Esophagus muscularis mucosa (tissue), 3 donors: Measurements from ENCODE around the gene H6PD.

Experiments
- POLR2A ChIP-seq: fragments of 450-650 bp; IDR thresholded peaks from one replicate; pipeline ENCODE4 v1.6.1; 2017; ENCODE audit warnings: antibody characterized with exemption, moderate library complexity, mild to moderate bottlenecking, low read depth
- TF ChIP-seq, protein P1 (sequence below), 3 experiments: fragments of 200-600 bp in 2 of 3; fragments of 450-650 bp in 1 of 3; sonication (generic) in 2 of 3; IDR thresholded peaks; one replicate each; pipeline ENCODE4 v1.5.1; 2017 to 2019; ENCODE audit warnings: antibody characterized with exemption in 3 of 3, mild to moderate bottlenecking in 2 of 3, moderate library complexity in 1 of 3

DNA sequence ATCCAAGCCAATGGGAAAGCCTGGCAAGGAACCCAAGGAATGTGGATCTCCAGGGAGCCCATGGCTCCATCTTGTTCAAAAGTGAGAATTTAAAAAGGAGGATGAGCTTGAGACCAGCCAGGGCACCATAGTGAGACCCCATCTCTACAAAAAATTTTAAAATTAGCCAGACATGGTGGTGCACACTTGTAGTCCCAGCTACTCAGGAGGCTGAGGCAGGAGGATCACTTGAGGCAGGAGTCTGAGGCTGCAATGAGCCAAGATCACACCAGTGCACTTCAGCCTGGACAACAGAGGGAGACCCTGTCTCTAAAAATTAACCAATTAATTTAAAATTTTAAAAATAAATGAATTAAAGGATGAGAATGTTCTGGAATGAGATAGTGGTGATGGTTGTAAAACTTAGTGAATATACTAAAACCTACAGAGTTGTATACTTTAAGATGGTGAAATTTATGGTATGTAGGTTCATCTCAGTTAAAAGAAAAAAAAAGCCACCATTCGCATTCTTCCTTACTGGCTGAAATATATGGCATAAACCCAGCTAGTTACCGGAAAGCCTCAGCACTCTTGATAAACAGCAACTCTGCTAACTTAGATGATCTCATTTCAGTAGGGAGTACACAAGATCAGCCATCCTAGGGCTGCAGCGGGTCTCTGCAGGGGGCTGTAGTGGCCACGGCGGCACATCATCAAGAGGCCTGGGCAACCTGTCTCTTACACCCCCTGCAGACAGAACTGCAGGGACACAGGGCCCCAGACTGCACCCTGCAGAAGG, 48.3 kb upstream of the H6PD start:
- TF ChIP-seq, protein P1, sequence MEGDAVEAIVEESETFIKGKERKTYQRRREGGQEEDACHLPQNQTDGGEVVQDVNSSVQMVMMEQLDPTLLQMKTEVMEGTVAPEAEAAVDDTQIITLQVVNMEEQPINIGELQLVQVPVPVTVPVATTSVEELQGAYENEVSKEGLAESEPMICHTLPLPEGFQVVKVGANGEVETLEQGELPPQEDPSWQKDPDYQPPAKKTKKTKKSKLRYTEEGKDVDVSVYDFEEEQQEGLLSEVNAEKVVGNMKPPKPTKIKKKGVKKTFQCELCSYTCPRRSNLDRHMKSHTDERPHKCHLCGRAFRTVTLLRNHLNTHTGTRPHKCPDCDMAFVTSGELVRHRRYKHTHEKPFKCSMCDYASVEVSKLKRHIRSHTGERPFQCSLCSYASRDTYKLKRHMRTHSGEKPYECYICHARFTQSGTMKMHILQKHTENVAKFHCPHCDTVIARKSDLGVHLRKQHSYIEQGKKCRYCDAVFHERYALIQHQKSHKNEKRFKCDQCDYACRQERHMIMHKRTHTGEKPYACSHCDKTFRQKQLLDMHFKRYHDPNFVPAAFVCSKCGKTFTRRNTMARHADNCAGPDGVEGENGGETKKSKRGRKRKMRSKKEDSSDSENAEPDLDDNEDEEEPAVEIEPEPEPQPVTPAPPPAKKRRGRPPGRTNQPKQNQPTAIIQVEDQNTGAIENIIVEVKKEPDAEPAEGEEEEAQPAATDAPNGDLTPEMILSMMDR (IDR thresholded peaks at IDR 0.05) = no peak
- TF ChIP-seq POLR2A = no peak
